CD4-positive, alpha-beta T cell treated with Interferon alpha-2 for 1 hour (primary cell): ENCODE measurements around the gene WFDC10B.
"Not testable (repeated sequence)": the region's sequence is repeated elsewhere in the genome, so short reads cannot be mapped to it uniquely, and the experiment has no call there.

Source experiments
- DNase-seq, 2 donors: peaks; one replicate each; pipeline ENCODE4 v3.0.0-alpha.2; 2020 to 2022

WFDC10B gene

GRCh38 chr20:45704969-45705637 lies at the start of gene WFDC10B:
Gene WFDC10B (minus strand): TSS chr20:45705019. CDS start chr20:45685992, 19,027 bp downstream.
- DNase-seq, result no peak

- no peak for DNase-seq
Measured at GRCh38 chr20:45752746-45753145, 47.9 kb upstream of the WFDC10B start.

- DNase-seq, result no peak
Measured at GRCh38 chr20:45751721-45752120, 46.9 kb upstream of the WFDC10B start.

- no peak for DNase-seq
Measured at GRCh38 chr20:45745015-45745414, 40.2 kb upstream of the WFDC10B start.

GRCh38 chr20:45742596-45742995 lies 37.8 kb upstream of the WFDC10B start:
- no peak for DNase-seq

GRCh38 chr20:45735988-45736387 lies 31.2 kb upstream of the WFDC10B start:
- no peak for DNase-seq

GRCh38 chr20:45735552-45735951 lies 30.7 kb upstream of the WFDC10B start:
- DNase-seq, result no peak

GRCh38 chr20:45732199-45732598 lies 27.4 kb upstream of the WFDC10B start:
- DNase-seq, result no peak

GRCh38 chr20:45727044-45727443 lies 22.2 kb upstream of the WFDC10B start:
- DNase-seq, result no peak

- no peak for DNase-seq
Measured at GRCh38 chr20:45725134-45725533, 20.3 kb upstream of the WFDC10B start.

- DNase-seq, result no peak
Measured at GRCh38 chr20:45722047-45722446, 17.2 kb upstream of the WFDC10B start, which contains the start of gene SPINT4. Gene SPINT4 (plus strand): TSS chr20:45722347. CDS start chr20:45722368, 21 bp downstream.

GRCh38 chr20:45716141-45716688 lies 11.4 kb upstream of the WFDC10B start:
- not testable (repeated sequence) for DNase-seq

- no peak for DNase-seq
Measured at GRCh38 chr20:45701873-45702272, 2.9 kb downstream of the WFDC10B start, which contains the start of gene WFDC13. Gene WFDC13 (plus strand): TSS chr20:45702038. CDS start chr20:45702124, 86 bp downstream.

GRCh38 chr20:45701104-45701503 lies 3.7 kb downstream of the WFDC10B start:
- DNase-seq, result no peak

GRCh38 chr20:45695496-45695895 lies 9.3 kb downstream of the WFDC10B start:
- DNase-seq, result no peak

- DNase-seq, result not testable (repeated sequence)
Measured at GRCh38 chr20:45693346-45693745, 11.5 kb downstream of the WFDC10B start.

- DNase-seq, result no peak
Measured at GRCh38 chr20:45685896-45686295, 18.9 kb downstream of the WFDC10B start.

GRCh38 chr20:45679650-45680049 lies 25.2 kb downstream of the WFDC10B start:
- DNase-seq, result no peak

- no peak for DNase-seq
Measured at GRCh38 chr20:45672765-45673164, 32.1 kb downstream of the WFDC10B start.

- DNase-seq, result no peak
Measured at GRCh38 chr20:45670139-45670538, 34.7 kb downstream of the WFDC10B start, which contains the start of gene WFDC11. Gene WFDC11 (minus strand): TSS chr20:45670239. CDS start chr20:45650600, 19,639 bp downstream.

- not testable (repeated sequence) for DNase-seq
Measured at GRCh38 chr20:45657038-45657437, 47.8 kb downstream of the WFDC10B start.

GRCh38 chr20:45651726-45652125 lies 53.1 kb downstream of the WFDC10B start:
- not testable (repeated sequence) for DNase-seq

GRCh38 chr20:45649312-45649863 lies 55.4 kb downstream of the WFDC10B start:
- DNase-seq, result no peak

GRCh38 chr20:45647441-45648050 lies 57.3 kb downstream of the WFDC10B start:
- DNase-seq, result no peak
